IMR-90 (cell line): ENCODE results near the gene IRX3.

ENCODE experiments used
- CEBPB ChIP-seq: IDR thresholded peaks from 2 replicates; pipeline ENCODE4 v1.6.1; 2012; ENCODE audit warnings: low read depth, low read length, improper control_type of control experiment
- CHD1 ChIP-seq: IDR thresholded peaks from 2 replicates; pipeline ENCODE4 v1.6.1; 2012; ENCODE audit warnings: low read depth, low read length, improper control_type of control experiment
- MXI1 ChIP-seq: IDR thresholded peaks from 2 replicates; pipeline ENCODE4 v1.6.1; 2012; ENCODE audit warnings: low read depth, mild to moderate bottlenecking, low read length, moderate library complexity, borderline replicate concordance
- POLR2A ChIP-seq: IDR thresholded peaks from 2 replicates; pipeline ENCODE4 v1.6.1; 2012; ENCODE audit warnings: mild to moderate bottlenecking, low read depth, low read length
- TF ChIP-seq, protein P1 (sequence below): conservative IDR thresholded peaks from 2 replicates; pipeline ENCODE4 v1.5.1; 2012; ENCODE audit warnings: mild to moderate bottlenecking, low read depth, low read length, improper control_type of control experiment
- TF ChIP-seq, protein P2 (sequence below): fragments of 150-350 bp; IDR thresholded peaks from 2 replicates; pipeline ENCODE4 v1.6.1; 2017; ENCODE audit warnings: mild to moderate bottlenecking, antibody characterized with exemption, low read length, low read depth

DNA sequence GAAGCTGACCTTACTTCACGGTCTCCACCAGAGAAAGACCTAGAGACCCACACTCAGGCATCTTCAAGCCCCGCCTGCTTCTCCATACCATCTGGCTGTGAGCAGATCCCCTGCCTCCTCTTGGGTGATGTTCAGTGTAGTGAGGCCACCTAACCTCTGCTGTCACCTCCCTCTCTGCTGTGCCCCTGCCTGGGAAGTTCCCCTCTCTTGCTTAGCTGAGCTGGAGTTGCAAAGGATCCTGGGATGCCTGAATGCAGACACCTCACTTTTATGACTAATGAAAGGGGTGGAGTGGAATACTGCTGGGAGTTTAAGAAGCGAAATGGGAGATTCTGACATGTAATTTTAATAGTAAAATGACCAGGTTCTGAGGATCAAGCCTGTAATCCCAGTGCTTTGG lies 5.8 kb downstream of the IRX3 start:
- TF ChIP-seq, protein P1, sequence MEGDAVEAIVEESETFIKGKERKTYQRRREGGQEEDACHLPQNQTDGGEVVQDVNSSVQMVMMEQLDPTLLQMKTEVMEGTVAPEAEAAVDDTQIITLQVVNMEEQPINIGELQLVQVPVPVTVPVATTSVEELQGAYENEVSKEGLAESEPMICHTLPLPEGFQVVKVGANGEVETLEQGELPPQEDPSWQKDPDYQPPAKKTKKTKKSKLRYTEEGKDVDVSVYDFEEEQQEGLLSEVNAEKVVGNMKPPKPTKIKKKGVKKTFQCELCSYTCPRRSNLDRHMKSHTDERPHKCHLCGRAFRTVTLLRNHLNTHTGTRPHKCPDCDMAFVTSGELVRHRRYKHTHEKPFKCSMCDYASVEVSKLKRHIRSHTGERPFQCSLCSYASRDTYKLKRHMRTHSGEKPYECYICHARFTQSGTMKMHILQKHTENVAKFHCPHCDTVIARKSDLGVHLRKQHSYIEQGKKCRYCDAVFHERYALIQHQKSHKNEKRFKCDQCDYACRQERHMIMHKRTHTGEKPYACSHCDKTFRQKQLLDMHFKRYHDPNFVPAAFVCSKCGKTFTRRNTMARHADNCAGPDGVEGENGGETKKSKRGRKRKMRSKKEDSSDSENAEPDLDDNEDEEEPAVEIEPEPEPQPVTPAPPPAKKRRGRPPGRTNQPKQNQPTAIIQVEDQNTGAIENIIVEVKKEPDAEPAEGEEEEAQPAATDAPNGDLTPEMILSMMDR = no peak
- TF ChIP-seq CEBPB (no peak), POLR2A (no peak), CHD1 (no peak), MXI1 (no peak)
- TF ChIP-seq, protein P2, sequence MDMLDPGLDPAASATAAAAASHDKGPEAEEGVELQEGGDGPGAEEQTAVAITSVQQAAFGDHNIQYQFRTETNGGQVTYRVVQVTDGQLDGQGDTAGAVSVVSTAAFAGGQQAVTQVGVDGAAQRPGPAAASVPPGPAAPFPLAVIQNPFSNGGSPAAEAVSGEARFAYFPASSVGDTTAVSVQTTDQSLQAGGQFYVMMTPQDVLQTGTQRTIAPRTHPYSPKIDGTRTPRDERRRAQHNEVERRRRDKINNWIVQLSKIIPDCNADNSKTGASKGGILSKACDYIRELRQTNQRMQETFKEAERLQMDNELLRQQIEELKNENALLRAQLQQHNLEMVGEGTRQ = no peak
